Panc1 (cell line): ENCODE results near the gene IQCC. TPM values are rescaled to one million over a fixed set of nuclear protein-coding genes. Genes with fewer than 3 reads are reported as not detected.

ENCODE experiments used
- ATAC-seq: fragments of 200-7000 bp; cut with Tn5 transposase; 2 replicates; pipeline ENCODE4 v1.9.1; 2020; ENCODE audit warnings: mild to moderate bottlenecking, moderate library complexity
- BruUV-seq: library from RNA; stranded (reverse); fragments of 400-500 nt; replicated peaks from 2 replicates; lab custom pipeline; 2021; lab: Mats Ljungman, UMichigan
- CTCF ChIA-PET: fragments of 300-600 bp; sonication (Branson Sonifier 250); formaldehyde crosslinking; loops from one replicate; lab custom pipeline; 2022; ENCODE audit warnings: antibody characterized with exemption; lab: Charles Lee
- POLR2A ChIA-PET: fragments of 300-600 bp; sonication (Branson Sonifier 250); formaldehyde crosslinking; loops from one replicate; lab custom pipeline; 2022; ENCODE audit warnings: antibody characterized with exemption; lab: Charles Lee
- DNase-seq: peaks from one replicate; pipeline ENCODE4 v3.0.0-alpha.2; 2010; ENCODE audit warnings: low read depth, low spot score
- H3K27ac ChIP-seq: 2 replicates; pipeline ENCODE4 v1.5.1; 2011; ENCODE audit warnings: mild to moderate bottlenecking, low read length, inconsistent platforms
- H3K27me3 ChIP-seq: fragments of 200-500 bp; sonication (Bioruptor generic); 2 replicates; pipeline ENCODE4 v1.6.0; 2014; ENCODE audit warnings: low read length, inconsistent platforms; ENCODE audit not compliant: control insufficient read depth, insufficient read depth
- H3K36me3 ChIP-seq: fragments of 200-500 bp; sonication (Bioruptor generic); 2 replicates; pipeline ENCODE4 v1.5.1; 2014; ENCODE audit warnings: inconsistent platforms, mild to moderate bottlenecking, low read length, moderate library complexity; ENCODE audit not compliant: control insufficient read depth, insufficient read depth
- H3K4me1 ChIP-seq: 2 replicates; pipeline ENCODE4 v1.5.1; 2011; ENCODE audit warnings: inconsistent platforms, mild to moderate bottlenecking, low read length, moderate library complexity; ENCODE audit not compliant: control insufficient read depth, insufficient read depth
- H3K4me3 ChIP-seq, 2 experiments: 2 replicates each; pipeline ENCODE4 v1.5.1; 2011 to 2012; ENCODE audit warnings: low read depth in 2 of 2, low read length in 2 of 2, mild to moderate bottlenecking in 2 of 2, inconsistent platforms in 1 of 2, moderate library complexity in 1 of 2
- H3K9me3 ChIP-seq: fragments of 200-500 bp; sonication (Bioruptor generic); 2 replicates; pipeline ENCODE4 v1.5.1; 2014; ENCODE audit warnings: low read depth, mild to moderate bottlenecking, inconsistent platforms, low read length, moderate library complexity; ENCODE audit not compliant: control insufficient read depth, insufficient read depth
- POLR2AphosphoS5 ChIP-seq: IDR thresholded peaks from 2 replicates; pipeline ENCODE4 v1.6.1; 2012; ENCODE audit warnings: mild to moderate bottlenecking, low read depth, low read length, moderate library complexity
- SIN3A ChIP-seq: IDR thresholded peaks from 2 replicates; pipeline ENCODE4 v1.6.1; 2012; ENCODE audit warnings: low read depth, mild to moderate bottlenecking, low read length, moderate library complexity, borderline replicate concordance; ENCODE audit not compliant: insufficient read depth
- TCF7L2 ChIP-seq: IDR thresholded peaks from 2 replicates; pipeline ENCODE4 v1.6.1; 2011; ENCODE audit warnings: mild to moderate bottlenecking, low read depth, low read length, inconsistent platforms
- in situ Hi-C: cut with HindIII; loops from 2 replicates; pipeline ENCODE4 v1.10.0; 2016; ENCODE audit warnings: low sequenced_read_pairs, low pct_unique_long_range_greater_than_20kb
- intact Hi-C: fragments of 100-400 bp; cut with micrococcal nuclease; formaldehyde crosslinking; loops from one replicate; pipeline ENCODE4 v1.10.0; 2022; ENCODE audit not compliant: unreplicated experiment
- total RNA-seq: library from RNA; stranded (reverse); gene quantifications from one replicate; pipeline ENCODE4 v1.2.1, GENCODE V29; 2021; ENCODE audit not compliant: unreplicated experiment
- TF ChIP-seq, protein P1 (sequence below), 2 experiments: IDR thresholded peaks; 2 replicates each; pipeline ENCODE4 v1.6.1; 2011 to 2012; ENCODE audit warnings: low read depth in 2 of 2, control low read depth in 1 of 2, low read length in 1 of 2, mild to moderate bottlenecking in 1 of 2, moderate library complexity in 1 of 2; ENCODE audit not compliant: insufficient read depth in 1 of 2
- TF ChIP-seq, protein P2 (sequence below): fragments of 450-650 bp; IDR thresholded peaks from 2 replicates; pipeline ENCODE4 v1.5.1; 2017; ENCODE audit warnings: mild to moderate bottlenecking

Gene IQCC
- total RNA-seq, 1 experiment from 2014 or later, result 4.4 TPM

DNA sequence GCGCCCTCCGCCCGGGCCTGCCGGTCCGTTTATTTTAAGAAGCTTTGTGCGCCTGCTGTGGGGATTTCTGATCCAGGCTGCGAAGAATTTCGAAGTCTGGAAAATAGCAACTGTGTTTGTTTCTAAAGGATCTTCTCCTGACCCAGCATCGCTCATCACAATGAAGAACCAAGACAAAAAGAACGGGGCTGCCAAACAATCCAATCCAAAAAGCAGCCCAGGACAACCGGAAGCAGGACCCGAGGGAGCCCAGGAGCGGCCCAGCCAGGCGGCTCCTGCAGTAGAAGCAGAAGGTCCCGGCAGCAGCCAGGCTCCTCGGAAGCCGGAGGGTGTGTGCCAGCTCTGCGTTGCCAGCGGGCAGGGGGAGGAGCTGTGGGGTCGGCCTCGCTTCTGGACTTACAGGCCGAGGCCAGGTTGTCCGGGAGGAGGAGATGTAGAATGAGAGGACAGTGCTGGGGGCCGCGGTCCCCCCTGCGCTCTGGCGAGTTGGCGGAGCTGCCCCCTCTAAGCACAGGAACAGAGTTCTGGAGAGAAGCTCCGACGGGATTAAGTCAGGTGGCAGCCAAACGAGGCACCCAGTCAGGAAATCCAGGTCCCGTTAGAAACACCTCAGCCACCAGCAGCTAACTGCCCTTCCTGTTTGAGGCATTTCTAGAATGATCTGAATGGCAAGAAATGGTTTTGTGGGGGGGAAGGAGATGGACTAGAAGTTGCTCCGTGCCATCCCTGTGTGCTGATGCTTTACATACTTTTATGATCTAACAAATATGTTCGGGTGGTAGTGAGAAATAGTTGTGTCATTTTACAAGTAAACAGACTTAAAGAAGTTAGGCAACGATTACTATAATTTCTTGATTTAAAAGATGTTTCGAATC, 25.0 kb upstream of the IQCC start:
- Histone ChIP-seq H3K4me3 (peak overlapping the region; percentile 77 to 93), H3K9me3 (no peaks in the 10 kb centered on the region), H3K27ac (peak overlapping the region; percentile 90), H3K36me3 (peaks cover 6% of the 10 kb centered on the region; the same call in 1 of the 2 replicates), H3K27me3 (no peaks in the 10 kb centered on the region), H3K4me1 (peaks cover 33% of the 10 kb centered on the region)
- intact Hi-C loops, result no loop called here
- ChIA-PET CTCF (no interaction called here), POLR2A (interaction anchor here (0.5 to 1.2 kb wide), 3 partner anchors 19 to 636 kb away, joined by 4 to 6 read pairs (median 5); no protein-coding TSS in a partner anchor)
- DNase-seq (no peak), ATAC-seq (peak; percentile 36)
- TF ChIP-seq POLR2AphosphoS5, result no peak
- TF ChIP-seq, protein P1, sequence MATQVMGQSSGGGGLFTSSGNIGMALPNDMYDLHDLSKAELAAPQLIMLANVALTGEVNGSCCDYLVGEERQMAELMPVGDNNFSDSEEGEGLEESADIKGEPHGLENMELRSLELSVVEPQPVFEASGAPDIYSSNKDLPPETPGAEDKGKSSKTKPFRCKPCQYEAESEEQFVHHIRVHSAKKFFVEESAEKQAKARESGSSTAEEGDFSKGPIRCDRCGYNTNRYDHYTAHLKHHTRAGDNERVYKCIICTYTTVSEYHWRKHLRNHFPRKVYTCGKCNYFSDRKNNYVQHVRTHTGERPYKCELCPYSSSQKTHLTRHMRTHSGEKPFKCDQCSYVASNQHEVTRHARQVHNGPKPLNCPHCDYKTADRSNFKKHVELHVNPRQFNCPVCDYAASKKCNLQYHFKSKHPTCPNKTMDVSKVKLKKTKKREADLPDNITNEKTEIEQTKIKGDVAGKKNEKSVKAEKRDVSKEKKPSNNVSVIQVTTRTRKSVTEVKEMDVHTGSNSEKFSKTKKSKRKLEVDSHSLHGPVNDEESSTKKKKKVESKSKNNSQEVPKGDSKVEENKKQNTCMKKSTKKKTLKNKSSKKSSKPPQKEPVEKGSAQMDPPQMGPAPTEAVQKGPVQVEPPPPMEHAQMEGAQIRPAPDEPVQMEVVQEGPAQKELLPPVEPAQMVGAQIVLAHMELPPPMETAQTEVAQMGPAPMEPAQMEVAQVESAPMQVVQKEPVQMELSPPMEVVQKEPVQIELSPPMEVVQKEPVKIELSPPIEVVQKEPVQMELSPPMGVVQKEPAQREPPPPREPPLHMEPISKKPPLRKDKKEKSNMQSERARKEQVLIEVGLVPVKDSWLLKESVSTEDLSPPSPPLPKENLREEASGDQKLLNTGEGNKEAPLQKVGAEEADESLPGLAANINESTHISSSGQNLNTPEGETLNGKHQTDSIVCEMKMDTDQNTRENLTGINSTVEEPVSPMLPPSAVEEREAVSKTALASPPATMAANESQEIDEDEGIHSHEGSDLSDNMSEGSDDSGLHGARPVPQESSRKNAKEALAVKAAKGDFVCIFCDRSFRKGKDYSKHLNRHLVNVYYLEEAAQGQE (IDR thresholded peaks at IDR 0.05; ENCODE audit: insufficient read depth in 1 of 2, low read depth in 2 of 2, low read length in 1 of 2), result no peak
- TF ChIP-seq, protein P2, sequence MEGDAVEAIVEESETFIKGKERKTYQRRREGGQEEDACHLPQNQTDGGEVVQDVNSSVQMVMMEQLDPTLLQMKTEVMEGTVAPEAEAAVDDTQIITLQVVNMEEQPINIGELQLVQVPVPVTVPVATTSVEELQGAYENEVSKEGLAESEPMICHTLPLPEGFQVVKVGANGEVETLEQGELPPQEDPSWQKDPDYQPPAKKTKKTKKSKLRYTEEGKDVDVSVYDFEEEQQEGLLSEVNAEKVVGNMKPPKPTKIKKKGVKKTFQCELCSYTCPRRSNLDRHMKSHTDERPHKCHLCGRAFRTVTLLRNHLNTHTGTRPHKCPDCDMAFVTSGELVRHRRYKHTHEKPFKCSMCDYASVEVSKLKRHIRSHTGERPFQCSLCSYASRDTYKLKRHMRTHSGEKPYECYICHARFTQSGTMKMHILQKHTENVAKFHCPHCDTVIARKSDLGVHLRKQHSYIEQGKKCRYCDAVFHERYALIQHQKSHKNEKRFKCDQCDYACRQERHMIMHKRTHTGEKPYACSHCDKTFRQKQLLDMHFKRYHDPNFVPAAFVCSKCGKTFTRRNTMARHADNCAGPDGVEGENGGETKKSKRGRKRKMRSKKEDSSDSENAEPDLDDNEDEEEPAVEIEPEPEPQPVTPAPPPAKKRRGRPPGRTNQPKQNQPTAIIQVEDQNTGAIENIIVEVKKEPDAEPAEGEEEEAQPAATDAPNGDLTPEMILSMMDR, result no peak
- no peak for TF ChIP-seq SIN3A
- no peak for TF ChIP-seq TCF7L2
- BruUV-seq, result no TSS peak
- in situ Hi-C loops, result no loop called here

DNA sequence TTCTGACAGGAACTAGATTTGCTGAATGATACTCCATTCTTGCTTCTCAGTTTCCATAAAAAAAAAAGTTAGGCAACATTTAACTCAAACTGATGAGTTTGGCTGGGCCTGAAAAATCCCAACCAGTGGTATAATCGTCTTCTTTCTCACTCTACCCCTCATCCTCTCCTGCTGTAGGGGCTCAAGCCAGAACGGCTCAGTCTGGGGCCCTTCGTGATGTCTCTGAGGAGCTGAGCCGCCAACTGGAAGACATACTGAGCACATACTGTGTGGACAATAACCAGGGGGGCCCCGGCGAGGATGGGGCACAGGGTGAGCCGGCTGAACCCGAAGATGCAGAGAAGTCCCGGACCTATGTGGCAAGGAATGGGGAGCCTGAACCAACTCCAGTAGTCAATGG, 24.4 kb upstream of the IQCC start:
- ATAC-seq (no peak), DNase-seq (no peak)
- CTCF ChIA-PET, result no interaction called here
- Histone ChIP-seq H3K36me3 (peaks cover 6% of the 10 kb centered on the region; the same call in 1 of the 2 replicates), H3K27me3 (no peaks in the 10 kb centered on the region), H3K27ac (peak overlapping the region; percentile 90), H3K9me3 (no peaks in the 10 kb centered on the region), H3K4me3 (peak overlapping the region; percentile 77 to 93), H3K4me1 (peaks cover 33% of the 10 kb centered on the region)
- POLR2A ChIA-PET, result no interaction called here
- in situ Hi-C loops, result no loop called here
- BruUV-seq, result TSS peak; percentile 78
- TF ChIP-seq SIN3A (no peak), TCF7L2 (no peak), POLR2AphosphoS5 (no peak)
- TF ChIP-seq, protein P1 (IDR thresholded peaks at IDR 0.05; ENCODE audit: insufficient read depth in 1 of 2, low read depth in 2 of 2, low read length in 1 of 2), result no peak
- TF ChIP-seq, protein P2, result no peak
- intact Hi-C loops, result no loop called here
